Colonic mucosa (tissue), 4 donors: Measurements from ENCODE around the gene GPRASP1. TPM values are rescaled to one million over a fixed set of nuclear protein-coding genes. Genes with fewer than 3 reads are reported as not detected.

Source experiments
- DNase-seq: peaks from one replicate; pipeline ENCODE4 v3.0.0-alpha.2; 2020
- H3K27ac ChIP-seq: fragments of 200-600 bp; one replicate; pipeline ENCODE4 v1.8.0; 2021
- H3K27me3 ChIP-seq: fragments of 200-600 bp; one replicate; pipeline ENCODE4 v1.8.0; 2021
- H3K36me3 ChIP-seq: fragments of 200-600 bp; one replicate; pipeline ENCODE4 v1.8.0; 2021
- H3K4me1 ChIP-seq: fragments of 200-600 bp; one replicate; pipeline ENCODE4 v1.8.0; 2021; ENCODE audit warnings: mild to moderate bottlenecking
- H3K4me3 ChIP-seq: fragments of 200-600 bp; one replicate; pipeline ENCODE4 v1.8.0; 2021
- H3K9ac ChIP-seq, 2 donors: one replicate each; pipeline ENCODE4 v1.7.0; 2013; ENCODE audit warnings: control low read depth in 2 of 2, low read depth in 2 of 2, low read length in 2 of 2
- H3K9me3 ChIP-seq: fragments of 200-600 bp; one replicate; pipeline ENCODE4 v1.8.0; 2021
- intact Hi-C: fragments of 100-400 bp; cut with DNase I; formaldehyde crosslinking; loops from one replicate; pipeline ENCODE4 v1.14.1; 2022
- total RNA-seq, 2 donors: library from RNA; stranded (reverse); fragmentation: NEBNext Ultra II Directional in 1 of 2; extraction: Animal tissue kit (Norgen Biotek cat#: 25700) in 1 of 2; gene quantifications; one replicate each; pipeline ENCODE4 v1.2.1, GENCODE V29; 2021
- TF ChIP-seq, protein P1 (sequence below): fragments of 200-600 bp; IDR thresholded peaks from one replicate; pipeline ENCODE4 v1.8.0; 2022; ENCODE audit warnings: antibody characterized with exemption, mild to moderate bottlenecking
- donor health status: healthy.
- donor health status: DM: no; HTN: no; CAD: no.
- donor health status: DM: no; HTN: no; CAD: no.

The GPRASP1 gene
- total RNA-seq, result 1 to 10 TPM; 2.5 to 3.7 TPM

DNA sequence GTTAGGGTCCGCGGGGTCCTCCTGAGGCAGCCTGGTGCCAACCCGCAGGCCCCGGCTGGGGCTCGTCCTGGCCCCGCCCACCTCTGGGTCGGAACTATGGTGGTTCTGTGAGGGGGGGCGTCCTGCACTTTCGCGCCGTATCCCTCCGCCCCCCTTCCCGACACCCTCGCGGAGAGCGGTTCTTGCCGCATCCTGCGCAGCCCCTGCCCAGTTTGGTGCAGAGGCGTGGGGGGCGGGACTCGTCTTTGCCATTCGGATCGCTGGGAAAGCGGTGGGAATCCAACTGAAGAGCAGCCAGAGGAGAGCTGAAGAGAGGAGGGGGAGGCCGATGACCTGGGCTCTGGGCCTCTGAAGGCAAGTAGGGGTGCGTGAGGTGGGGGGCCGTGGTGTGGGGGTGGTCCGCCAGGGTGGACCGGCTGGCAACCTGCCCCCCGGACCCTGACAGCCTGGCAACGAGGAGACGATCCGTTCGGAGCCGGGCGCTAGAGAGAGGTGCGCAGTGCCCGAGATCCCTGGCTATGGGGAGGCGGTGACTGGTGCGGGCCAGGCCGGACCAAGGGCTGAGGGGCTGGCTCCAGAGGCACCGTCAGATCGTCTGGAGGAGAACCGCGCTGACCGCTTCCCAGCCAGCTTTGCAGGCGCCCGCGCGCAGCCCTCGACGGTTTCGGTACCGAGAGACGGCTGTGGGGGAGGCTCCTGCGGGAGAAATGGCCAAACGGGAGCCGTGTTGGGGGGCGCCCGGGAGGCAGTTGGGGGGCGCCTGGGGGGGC is at the start of gene GPRASP1:
Gene GPRASP1, plus strand, starts transcription at position 242 of the 770 bp plus-strand sequence. CDS start 2,431 bp downstream, outside the sequence.
- H3K4me1 ChIP-seq, result no peaks in the 10 kb centered on the region
- peak within 1 kb of the TSS; percentile 39 for H3K4me3 ChIP-seq
- peak within 1 kb of the TSS; percentile 34 to 65 for H3K9ac ChIP-seq
- no peaks in the 10 kb centered on the region for H3K36me3 ChIP-seq
- intact Hi-C loops, result no loop called here
- no peaks in the 10 kb centered on the region for H3K27me3 ChIP-seq
- no peak within 1 kb of the TSS for H3K27ac ChIP-seq
- H3K9me3 ChIP-seq, result no peaks in the 10 kb centered on the region
- TF ChIP-seq, protein P1, sequence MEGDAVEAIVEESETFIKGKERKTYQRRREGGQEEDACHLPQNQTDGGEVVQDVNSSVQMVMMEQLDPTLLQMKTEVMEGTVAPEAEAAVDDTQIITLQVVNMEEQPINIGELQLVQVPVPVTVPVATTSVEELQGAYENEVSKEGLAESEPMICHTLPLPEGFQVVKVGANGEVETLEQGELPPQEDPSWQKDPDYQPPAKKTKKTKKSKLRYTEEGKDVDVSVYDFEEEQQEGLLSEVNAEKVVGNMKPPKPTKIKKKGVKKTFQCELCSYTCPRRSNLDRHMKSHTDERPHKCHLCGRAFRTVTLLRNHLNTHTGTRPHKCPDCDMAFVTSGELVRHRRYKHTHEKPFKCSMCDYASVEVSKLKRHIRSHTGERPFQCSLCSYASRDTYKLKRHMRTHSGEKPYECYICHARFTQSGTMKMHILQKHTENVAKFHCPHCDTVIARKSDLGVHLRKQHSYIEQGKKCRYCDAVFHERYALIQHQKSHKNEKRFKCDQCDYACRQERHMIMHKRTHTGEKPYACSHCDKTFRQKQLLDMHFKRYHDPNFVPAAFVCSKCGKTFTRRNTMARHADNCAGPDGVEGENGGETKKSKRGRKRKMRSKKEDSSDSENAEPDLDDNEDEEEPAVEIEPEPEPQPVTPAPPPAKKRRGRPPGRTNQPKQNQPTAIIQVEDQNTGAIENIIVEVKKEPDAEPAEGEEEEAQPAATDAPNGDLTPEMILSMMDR, result no peak
- DNase-seq, result peak; percentile 36

DNA sequence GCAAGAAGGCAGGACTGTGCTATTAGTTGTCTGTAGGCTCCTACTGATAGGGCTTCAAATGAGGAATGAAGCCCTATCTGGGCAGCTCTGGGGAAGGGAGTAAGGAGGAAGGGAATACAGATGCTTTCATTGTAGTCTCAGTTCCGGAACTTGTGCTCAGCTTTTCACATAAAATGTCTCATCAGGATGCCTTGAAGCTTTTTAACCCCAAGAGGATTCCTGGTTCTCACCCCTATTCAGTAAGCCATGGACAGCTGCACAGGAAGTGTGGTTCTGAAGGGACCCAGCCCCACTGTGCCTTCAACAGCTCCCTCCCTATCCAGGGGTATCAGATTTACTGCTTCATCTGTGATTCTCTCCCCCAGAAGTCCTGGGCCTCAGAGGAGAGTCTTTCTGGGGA is 47.0 kb upstream of the GPRASP1 start:
- intact Hi-C loops, result no loop called here
- TF ChIP-seq, protein P1, result no peak
- Histone ChIP-seq H3K4me1 (no peaks in the 10 kb centered on the region), H3K4me3 (no peak overlapping the region), H3K9me3 (no peaks in the 10 kb centered on the region), H3K27ac (no peak overlapping the region), H3K36me3 (no peaks in the 10 kb centered on the region), H3K9ac (no peak overlapping the region), H3K27me3 (no peaks in the 10 kb centered on the region)
- DNase-seq, result no peak

DNA sequence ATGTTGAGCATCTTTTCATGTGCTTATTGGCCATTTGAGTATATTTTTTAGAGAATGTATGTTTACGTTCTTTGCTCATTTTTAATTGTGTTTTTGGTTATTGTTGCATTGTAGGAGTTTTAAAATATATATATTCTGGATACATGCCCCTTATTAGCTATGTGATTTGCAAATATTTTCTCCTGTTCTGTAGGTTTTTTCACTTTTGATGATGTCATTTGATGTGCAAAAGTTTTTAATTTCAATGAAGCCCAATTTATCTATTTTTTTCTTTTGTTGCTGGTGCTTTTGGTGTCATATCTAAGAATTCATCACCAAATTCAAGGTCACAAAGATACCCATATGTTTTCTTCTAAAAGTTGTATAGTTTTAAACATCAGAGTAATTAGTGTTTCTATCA is 45.2 kb upstream of the GPRASP1 start:
- intact Hi-C loops, result no loop called here
- no peak for DNase-seq
- Histone ChIP-seq H3K9ac (no peak overlapping the region), H3K27ac (no peak overlapping the region), H3K4me3 (no peak overlapping the region), H3K9me3 (no peaks in the 10 kb centered on the region), H3K27me3 (no peaks in the 10 kb centered on the region), H3K36me3 (no peaks in the 10 kb centered on the region), H3K4me1 (no peaks in the 10 kb centered on the region)
- TF ChIP-seq, protein P1, result no peak

GRCh38 chrX:102610905-102611304 is 40.4 kb upstream of the GPRASP1 start:
- H3K36me3 ChIP-seq, result no peaks in the 10 kb centered on the region
- no peak overlapping the region for H3K9ac ChIP-seq
- H3K4me1 ChIP-seq, result no peaks in the 10 kb centered on the region
- no peaks in the 10 kb centered on the region for H3K27me3 ChIP-seq
- no peaks in the 10 kb centered on the region for H3K9me3 ChIP-seq
- no peak overlapping the region for H3K27ac ChIP-seq
- DNase-seq, result no peak
- TF ChIP-seq, protein P1, result no peak
- intact Hi-C loops, result no loop called here
- H3K4me3 ChIP-seq, result no peak overlapping the region

DNA sequence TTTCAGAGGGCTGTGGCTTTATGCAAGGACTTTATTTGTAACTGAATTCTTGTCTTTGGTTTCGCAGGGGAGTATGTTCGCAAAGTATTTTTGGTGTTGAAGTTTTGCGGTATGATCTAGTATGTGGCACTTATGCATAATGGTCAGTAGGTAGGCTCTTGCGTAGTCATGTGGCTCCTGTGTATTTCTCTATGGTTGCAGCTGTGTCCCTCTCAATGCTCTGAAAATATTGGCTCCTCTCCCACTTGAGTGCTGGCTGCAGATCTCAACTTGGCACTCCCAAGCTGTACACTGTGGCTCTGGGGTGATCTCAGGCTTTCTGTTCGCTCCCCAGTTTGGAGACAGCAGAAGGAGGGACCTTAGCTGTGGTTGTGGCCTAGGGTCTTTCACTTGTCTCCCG is 27.2 kb upstream of the GPRASP1 start:
- H3K27me3 ChIP-seq, result no peaks in the 10 kb centered on the region
- no peaks in the 10 kb centered on the region for H3K9me3 ChIP-seq
- H3K9ac ChIP-seq, result no peak overlapping the region
- DNase-seq, result no peak
- H3K36me3 ChIP-seq, result no peaks in the 10 kb centered on the region
- no peak overlapping the region for H3K27ac ChIP-seq
- intact Hi-C loops, result no loop called here
- TF ChIP-seq, protein P1, result no peak
- no peaks in the 10 kb centered on the region for H3K4me1 ChIP-seq
- no peak overlapping the region for H3K4me3 ChIP-seq
